Endothelial cell of umbilical vein (primary cell): ENCODE measurements around the gene COL15A1. TPM values are rescaled to one million over a fixed set of nuclear protein-coding genes. Genes with fewer than 3 reads are reported as not detected.

Experiments used
- BruUV-seq: library from RNA; stranded (reverse); fragments of 400-500 nt; replicated peaks from 2 replicates; lab custom pipeline; 2021; lab: Mats Ljungman, UMichigan
- CTCF ChIA-PET: fragments of 300-600, 350-600 bp; sonication (Branson Sonifier 250); formaldehyde crosslinking; loops from one replicate; lab custom pipeline; 2021; ENCODE audit warnings: antibody characterized with exemption, inconsistent platforms; lab: Charles Lee
- POLR2A ChIA-PET: fragments of 300-600, 350-600 bp; sonication (Branson Sonifier 250); formaldehyde crosslinking; loops from one replicate; lab custom pipeline; 2021; ENCODE audit warnings: antibody characterized with exemption, inconsistent platforms; lab: Charles Lee
- DNase-seq: peaks from one replicate; pipeline ENCODE4 v3.0.0-alpha.2; 2011; ENCODE audit warnings: low read depth, low spot score
- FAIRE-seq: peaks from 2 replicates; lab custom pipeline; 2011; peaks lifted over from hg19 to GRCh38; lab: Jason Lieb, UNC
- H2AFZ ChIP-seq: 2 replicates; pipeline ENCODE4 v1.6.0; 2012; ENCODE audit warnings: low read depth, low read length, control low read depth, inconsistent platforms
- H3K27ac ChIP-seq: 2 replicates; pipeline ENCODE4 v1.5.1; 2011; ENCODE audit warnings: low read depth, mild to moderate bottlenecking, control low read depth, low read length, moderate library complexity; ENCODE audit not compliant: insufficient read depth
- H3K27me3 ChIP-seq, 2 experiments: 2 replicates each; pipeline versions ENCODE4 v1.6.0 to v1.6.1; 2011; ENCODE audit warnings: low read length in 2 of 2, mixed read lengths in 1 of 2; ENCODE audit not compliant: control insufficient read depth in 2 of 2, insufficient read depth in 2 of 2
- H3K36me3 ChIP-seq, 2 experiments: 2 replicates in 1 of 2; 3 replicates in 1 of 2; pipeline ENCODE4 v1.5.1; 2011; ENCODE audit warnings: low read length in 2 of 2, mild to moderate bottlenecking in 1 of 2, moderate library complexity in 1 of 2; ENCODE audit not compliant: control insufficient read depth in 2 of 2, insufficient read depth in 2 of 2; ENCODE audit errors: extremely low read depth in 1 of 2
- H3K4me1 ChIP-seq: 3 replicates; pipeline ENCODE4 v1.5.1; 2011; ENCODE audit warnings: mild to moderate bottlenecking, low read length; ENCODE audit not compliant: control insufficient read depth, insufficient read depth; ENCODE audit errors: extremely low read depth
- H3K4me2 ChIP-seq: 2 replicates; pipeline ENCODE4 v1.6.1; 2011; ENCODE audit warnings: low read length, control low read depth, mixed read lengths; ENCODE audit not compliant: insufficient read depth
- H3K4me3 ChIP-seq, 3 experiments: fragments of 200-600 bp in 1 of 3; sonication (generic), shearing (Covaris generic) in 1 of 3; replicated peaks in 1 of 3; 2 replicates each; pipeline ENCODE4 v1.5.1; 2011 to 2016; ENCODE audit warnings: control low read depth in 3 of 3, low read length in 3 of 3, mild to moderate bottlenecking in 2 of 3, inconsistent platforms in 1 of 3, low read depth in 1 of 3, moderate library complexity in 1 of 3; ENCODE audit not compliant: insufficient read depth in 1 of 3
- H3K79me2 ChIP-seq: 2 replicates; pipeline ENCODE4 v1.6.0; 2012; ENCODE audit warnings: low read length, inconsistent platforms; ENCODE audit not compliant: control insufficient read depth, insufficient read depth
- H3K9ac ChIP-seq: replicated peaks from 2 replicates; pipeline ENCODE3; 2011; ENCODE audit warnings: low read length, control low read depth; ENCODE audit not compliant: insufficient read depth; ENCODE audit errors: extremely low read depth
- H3K9me1 ChIP-seq: replicated peaks from 3 replicates; pipeline ENCODE4 v1.6.0; 2011; ENCODE audit warnings: mild to moderate bottlenecking, low read length; ENCODE audit not compliant: control insufficient read depth, insufficient read depth; ENCODE audit errors: extremely low read depth
- H3K9me3 ChIP-seq: replicated peaks from 2 replicates; pipeline ENCODE4 v1.5.1; 2012; ENCODE audit warnings: low read length, inconsistent platforms; ENCODE audit not compliant: control insufficient read depth, insufficient read depth
- H4K20me1 ChIP-seq: replicated peaks from 2 replicates; pipeline ENCODE3; 2011; ENCODE audit warnings: mild to moderate bottlenecking, low read length; ENCODE audit not compliant: control insufficient read depth, insufficient read depth; ENCODE audit errors: extremely low read depth
- EZH2 ChIP-seq: IDR thresholded peaks from 2 replicates; pipeline ENCODE4 v1.6.1; 2012; ENCODE audit warnings: borderline replicate concordance, low read depth, mild to moderate bottlenecking, moderate library complexity, low read length, inconsistent platforms; ENCODE audit not compliant: severe bottlenecking
- FOS ChIP-seq: IDR thresholded peaks from 2 replicates; pipeline ENCODE4 v1.6.1; 2011; ENCODE audit warnings: mild to moderate bottlenecking, low read length, moderate library complexity, borderline replicate concordance; ENCODE audit not compliant: insufficient read depth
- GATA2 ChIP-seq: IDR thresholded peaks from 2 replicates; pipeline ENCODE4 v1.7.0; 2011; ENCODE audit warnings: low read depth, mild to moderate bottlenecking, moderate library complexity, mixed read lengths, low read length; ENCODE audit not compliant: insufficient read length, insufficient read depth
- JUN ChIP-seq: IDR thresholded peaks from 2 replicates; pipeline ENCODE4 v1.6.1; 2011; ENCODE audit warnings: borderline replicate concordance, low read depth; ENCODE audit not compliant: insufficient read length, insufficient read depth
- MYC ChIP-seq: IDR thresholded peaks from one replicate; pipeline ENCODE4 v1.6.1; 2011; ENCODE audit warnings: mild to moderate bottlenecking, low read depth, low read length
- POLR2A ChIP-seq: IDR thresholded peaks from 2 replicates; pipeline ENCODE4 v1.6.1; 2012; ENCODE audit warnings: low read depth, mild to moderate bottlenecking, control low read depth, low read length
- POLR2AphosphoS5 ChIP-seq: IDR thresholded peaks from 2 replicates; pipeline ENCODE4 v1.6.1; 2012; ENCODE audit warnings: low read depth, mild to moderate bottlenecking, control low read depth, low read length, moderate library complexity; ENCODE audit not compliant: insufficient read depth
- dilution Hi-C: fragments of 300-500 bp; cut with MboI; formaldehyde crosslinking; loops from one replicate; pipeline ENCODE4 v1.15.0; 2019; ENCODE audit warnings: low sequenced_read_pairs; ENCODE audit not compliant: extremely low pct_ligation_motif_present
- intact Hi-C: fragments of 100-400 bp; cut with micrococcal nuclease; formaldehyde crosslinking; loops from one replicate; pipeline ENCODE4 v1.10.0; 2022
- polyA plus RNA-seq, 4 experiments: library from polyadenylated mRNA; depleted of rRNA in 3 of 4; stranded (reverse) in 3 of 4; unstranded in 1 of 4; fragments of >200 nt; gene quantifications; 2 replicates each; pipeline versions ENCODE4 v1.2.1 to v1.2.3, GENCODE V29; 2011 to 2012; ENCODE audit warnings: missing spikeins in 1 of 4
- total RNA-seq: library from RNA; stranded (reverse); gene quantifications from 2 replicates; pipeline ENCODE4 v1.2.3, GENCODE V29; 2021
- TF ChIP-seq, protein P1 (sequence below), 2 donors: IDR thresholded peaks; 1 replicate in 1 of 2; 2 replicates in 1 of 2; pipeline ENCODE4 v1.5.1; 2011; ENCODE audit warnings: low read length in 2 of 2, mild to moderate bottlenecking in 2 of 2, moderate library complexity in 2 of 2, control low read depth in 1 of 2, inconsistent platforms in 1 of 2, low read depth in 1 of 2; ENCODE audit not compliant: insufficient read depth in 1 of 2; ENCODE audit errors: extremely low read depth in 1 of 2
- TF ChIP-seq, protein P2 (sequence below): IDR thresholded peaks from 2 replicates; pipeline ENCODE4 v1.6.1; 2011; ENCODE audit not compliant: insufficient read depth, insufficient read length

Gene COL15A1
- total and polyA plus RNA-seq, 2 donors (not counting 3 experiments of a cell fraction or from before 2014, with no cell fraction given) = not detected

DNA sequence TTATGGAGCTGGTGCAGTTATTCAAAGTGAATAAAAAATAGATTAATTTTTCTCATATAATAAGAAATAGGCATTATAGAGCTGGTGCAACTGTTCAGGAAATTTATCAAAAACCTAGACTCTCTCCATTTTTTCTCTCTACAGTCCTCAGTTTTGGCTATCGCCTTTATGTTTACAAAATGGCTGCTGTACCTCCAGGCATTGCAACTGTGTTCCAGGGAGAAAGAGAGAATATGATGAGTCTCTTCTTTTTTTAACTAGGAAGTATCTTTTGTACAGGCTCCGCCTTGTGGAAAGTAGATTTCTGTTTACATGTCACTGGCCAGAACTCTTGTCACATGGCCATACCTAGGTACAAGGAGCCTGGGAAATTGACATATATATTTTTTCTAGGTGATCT, 158.1 kb downstream of the COL15A1 start:
- intact Hi-C loops = no loop called here

DNA sequence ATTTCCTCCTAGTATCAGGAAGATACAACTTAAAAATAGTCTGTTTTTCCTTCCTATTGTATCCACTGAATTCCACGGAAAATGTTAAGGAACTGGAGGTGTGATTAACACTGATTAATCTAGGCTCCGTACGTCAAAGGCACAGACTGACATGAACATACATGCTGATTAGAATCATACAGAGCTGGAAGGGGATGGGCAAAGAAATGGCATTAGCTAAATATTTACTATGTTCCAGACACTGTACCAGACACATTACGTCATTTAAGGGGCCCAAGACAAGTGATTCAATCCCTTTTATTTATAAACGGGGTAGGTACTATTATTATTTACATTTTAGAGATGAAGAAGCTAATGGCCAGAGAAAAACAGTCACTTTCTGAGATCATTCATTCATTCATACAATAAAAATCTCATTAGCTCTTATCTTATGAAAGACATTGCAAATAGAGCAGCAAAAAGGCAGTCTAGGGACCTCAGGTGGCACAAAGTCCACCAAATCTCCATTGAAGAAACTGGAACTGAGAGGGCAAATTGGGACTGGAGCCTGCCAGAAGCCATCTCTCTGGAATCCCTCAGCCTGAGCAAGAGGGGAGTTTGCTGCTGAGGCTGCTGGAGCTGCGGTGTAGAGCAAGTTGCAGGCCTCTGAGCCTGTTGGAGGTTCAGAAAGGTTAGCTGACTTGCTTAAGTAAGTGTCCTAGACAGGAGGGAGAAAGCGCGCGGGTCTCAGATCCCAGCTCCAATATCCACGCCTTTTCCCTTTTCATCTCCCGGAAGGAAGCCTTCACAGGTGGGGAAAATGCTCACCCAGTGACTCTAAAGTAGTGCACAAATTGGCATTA, 159.6 kb downstream of the COL15A1 start:
- H3K4me2 ChIP-seq = peak overlapping the region; percentile 75
- H3K27ac ChIP-seq = no peak overlapping the region
- H3K4me1 ChIP-seq = peaks cover 13% of the 10 kb centered on the region
- BruUV-seq = no TSS peak
- DNase-seq (no peak), FAIRE-seq (no peak)
- H3K9me1 ChIP-seq = no peaks in the 10 kb centered on the region
- H4K20me1 ChIP-seq = no peaks in the 10 kb centered on the region
- no peak overlapping the region for H3K4me3 ChIP-seq
- no peaks in the 10 kb centered on the region for H3K79me2 ChIP-seq
- TF ChIP-seq FOS (no peak), POLR2AphosphoS5 (no peak), POLR2A (no peak), GATA2 (no peak), JUN (no peak), MYC (no peak), EZH2 (no peak)
- TF ChIP-seq, protein P1, sequence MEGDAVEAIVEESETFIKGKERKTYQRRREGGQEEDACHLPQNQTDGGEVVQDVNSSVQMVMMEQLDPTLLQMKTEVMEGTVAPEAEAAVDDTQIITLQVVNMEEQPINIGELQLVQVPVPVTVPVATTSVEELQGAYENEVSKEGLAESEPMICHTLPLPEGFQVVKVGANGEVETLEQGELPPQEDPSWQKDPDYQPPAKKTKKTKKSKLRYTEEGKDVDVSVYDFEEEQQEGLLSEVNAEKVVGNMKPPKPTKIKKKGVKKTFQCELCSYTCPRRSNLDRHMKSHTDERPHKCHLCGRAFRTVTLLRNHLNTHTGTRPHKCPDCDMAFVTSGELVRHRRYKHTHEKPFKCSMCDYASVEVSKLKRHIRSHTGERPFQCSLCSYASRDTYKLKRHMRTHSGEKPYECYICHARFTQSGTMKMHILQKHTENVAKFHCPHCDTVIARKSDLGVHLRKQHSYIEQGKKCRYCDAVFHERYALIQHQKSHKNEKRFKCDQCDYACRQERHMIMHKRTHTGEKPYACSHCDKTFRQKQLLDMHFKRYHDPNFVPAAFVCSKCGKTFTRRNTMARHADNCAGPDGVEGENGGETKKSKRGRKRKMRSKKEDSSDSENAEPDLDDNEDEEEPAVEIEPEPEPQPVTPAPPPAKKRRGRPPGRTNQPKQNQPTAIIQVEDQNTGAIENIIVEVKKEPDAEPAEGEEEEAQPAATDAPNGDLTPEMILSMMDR (IDR thresholded peaks at IDR 0.05; ENCODE audit: extremely low read depth in 1 of 2, insufficient read depth in 1 of 2, low read depth in 1 of 2, low read length in 2 of 2) = no peak
- peak overlapping the region; percentile 18 for H2AFZ ChIP-seq
- CTCF ChIA-PET = interaction anchor here (0.8 to 3.1 kb wide), 8 partner anchors 9 to 101 kb away, joined by 3 to 11 read pairs (median 3); no protein-coding TSS in a partner anchor
- intact Hi-C loops = no loop called here
- no peak overlapping the region for H3K9ac ChIP-seq
- dilution Hi-C loops = no loop called here
- POLR2A ChIA-PET = no interaction called here
- no peaks in the 10 kb centered on the region for H3K9me3 ChIP-seq
- no peaks in the 10 kb centered on the region for H3K36me3 ChIP-seq
- H3K27me3 ChIP-seq = no peaks in the 10 kb centered on the region

More for the DNA sequence above, 158.1 kb downstream of the COL15A1 start:
- Histone ChIP-seq H3K9me3 (no peaks in the 10 kb centered on the region), H3K4me3 (no peak overlapping the region), H3K9me1 (no peaks in the 10 kb centered on the region), H3K79me2 (no peaks in the 10 kb centered on the region), H3K36me3 (no peaks in the 10 kb centered on the region), H2AFZ (no peak overlapping the region), H3K4me1 (peaks cover 13% of the 10 kb centered on the region), H4K20me1 (no peaks in the 10 kb centered on the region), H3K9ac (no peak overlapping the region), H3K27me3 (peaks cover 2 to 7% of the 10 kb centered on the region in 2 experiments), H3K27ac (no peak overlapping the region), H3K4me2 (no peak overlapping the region)
- dilution Hi-C loops = no loop called here
- ChIA-PET CTCF (no interaction called here), POLR2A (no interaction called here)
- no TSS peak for BruUV-seq
- DNase-seq (no peak), FAIRE-seq (no peak)
- TF ChIP-seq, protein P2, sequence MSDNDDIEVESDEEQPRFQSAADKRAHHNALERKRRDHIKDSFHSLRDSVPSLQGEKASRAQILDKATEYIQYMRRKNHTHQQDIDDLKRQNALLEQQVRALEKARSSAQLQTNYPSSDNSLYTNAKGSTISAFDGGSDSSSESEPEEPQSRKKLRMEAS = no peak
- TF ChIP-seq POLR2AphosphoS5 = no peak
- TF ChIP-seq GATA2 = no peak
